GM18861 (cell line): Measurements from ENCODE around the gene RAPGEF4.

ENCODE experiments used
- ATAC-seq: cut with Tn5 transposase; IDR thresholded peaks from one replicate; pipeline ENCODE4 v1.9.1; 2021; ENCODE audit not compliant: unreplicated experiment

RAPGEF4 gene

DNA sequence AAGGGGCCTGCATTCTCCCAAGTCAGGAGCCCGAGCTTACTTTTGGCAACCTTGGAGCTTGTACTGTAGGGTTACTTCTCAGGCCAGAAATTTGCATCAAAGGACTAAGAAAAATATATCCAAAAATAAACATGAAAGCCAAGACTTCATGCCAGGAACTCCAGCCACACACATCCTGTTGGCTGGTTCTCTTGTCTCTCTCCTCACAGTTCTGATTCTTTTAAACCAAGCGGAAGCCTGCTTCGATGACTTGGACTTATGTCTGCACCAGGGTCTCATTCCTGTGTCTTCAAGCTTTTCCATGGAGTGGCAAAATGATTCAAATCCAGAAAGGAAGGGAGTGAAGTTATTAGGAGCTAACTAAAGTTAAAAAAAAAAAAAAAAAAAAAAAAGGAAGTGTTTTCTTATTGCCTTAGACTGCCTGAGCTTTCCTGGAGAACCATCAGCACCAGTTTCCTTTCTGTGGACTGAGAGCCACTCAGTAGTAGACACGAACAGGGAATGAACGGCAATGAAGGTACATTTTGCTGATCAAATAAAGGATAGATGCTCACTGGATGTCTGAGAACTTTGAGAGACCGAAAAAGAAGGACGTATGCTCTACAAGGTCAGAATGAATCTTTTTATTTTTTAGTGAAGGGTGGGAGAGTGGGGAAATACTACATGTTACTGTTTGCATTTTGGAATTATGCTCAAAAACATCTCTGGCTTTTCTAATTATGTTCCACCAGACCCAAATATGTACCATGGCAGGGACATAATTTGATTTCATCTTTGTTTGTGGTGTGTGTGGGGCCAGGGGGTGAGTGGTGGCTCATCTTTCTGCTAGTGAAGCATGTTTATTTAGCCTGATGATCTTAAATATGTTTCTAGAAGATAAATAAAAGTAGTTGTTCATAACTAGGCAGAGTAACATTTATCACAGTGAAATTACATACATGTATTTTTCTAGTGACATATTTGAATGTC lies 86.0 kb downstream of the RAPGEF4 start:
- no peak for ATAC-seq

DNA sequence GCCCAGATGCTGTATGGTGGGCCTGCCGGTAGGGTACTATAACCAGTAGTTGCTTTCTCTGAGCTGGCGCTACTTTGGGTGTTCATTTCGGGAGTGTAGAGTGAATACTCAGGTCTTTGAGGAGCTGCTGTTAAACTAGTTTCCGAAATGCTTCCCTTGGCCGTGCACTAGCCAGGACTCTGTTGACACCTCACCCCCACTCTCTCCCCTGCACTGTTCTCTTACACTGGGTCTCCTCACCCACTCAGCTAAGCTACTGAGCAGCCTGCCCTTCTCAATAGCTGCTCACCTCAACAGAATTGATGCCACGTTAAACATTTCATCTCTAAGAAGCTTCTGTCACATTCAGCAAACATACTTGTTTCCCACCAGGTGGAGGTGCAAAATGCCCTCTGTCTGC lies 86.9 kb downstream of the RAPGEF4 start:
- ATAC-seq, result no peak

DNA sequence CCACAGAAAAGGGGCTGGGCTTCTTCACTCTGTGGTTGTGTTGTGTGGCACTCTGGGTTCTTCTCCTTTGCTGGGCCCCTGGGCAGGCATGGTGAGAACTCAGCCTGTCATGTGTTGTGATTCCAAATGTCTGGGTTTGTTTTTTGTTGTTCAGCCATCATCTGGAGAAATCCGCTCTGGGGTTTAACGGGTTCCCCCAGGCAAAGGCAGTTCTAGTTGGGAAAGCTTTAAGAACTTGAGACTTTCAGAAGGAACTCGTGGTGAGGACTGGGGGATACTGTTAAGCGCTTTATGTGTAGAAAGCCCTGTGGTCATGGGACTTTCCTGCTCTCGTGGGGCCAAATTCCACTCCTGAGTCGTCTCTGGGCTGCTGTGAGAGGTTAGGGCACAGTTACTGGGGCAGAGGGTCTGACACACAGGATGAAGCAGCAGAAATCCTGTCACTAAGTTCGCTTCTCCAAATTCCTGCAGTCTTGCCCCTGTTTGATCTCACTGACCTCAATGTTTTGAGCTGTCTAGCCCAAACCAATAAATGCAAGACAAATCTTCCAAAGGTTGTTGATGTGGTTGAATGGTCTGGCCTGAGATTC lies 87.7 kb downstream of the RAPGEF4 start:
- no peak for ATAC-seq

DNA sequence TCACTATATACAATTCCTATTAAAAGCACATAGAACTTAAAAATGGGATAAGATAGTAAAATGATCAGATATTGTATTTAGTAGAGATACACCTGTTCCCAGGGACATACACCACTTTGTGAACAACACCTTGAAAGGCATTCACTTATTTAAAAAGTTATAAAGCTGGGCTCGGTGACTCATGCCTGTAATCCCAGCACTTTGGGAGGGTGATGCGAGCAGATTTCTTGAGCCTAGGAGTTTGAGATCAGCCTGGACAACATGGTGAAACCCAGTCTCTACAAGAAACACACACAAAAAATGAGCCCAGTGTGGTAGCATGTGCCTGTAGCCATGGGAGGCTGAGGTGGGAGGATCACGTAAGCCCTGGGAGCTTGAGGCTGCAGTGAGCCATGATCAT lies 90.9 kb downstream of the RAPGEF4 start:
- ATAC-seq, result no peak

DNA sequence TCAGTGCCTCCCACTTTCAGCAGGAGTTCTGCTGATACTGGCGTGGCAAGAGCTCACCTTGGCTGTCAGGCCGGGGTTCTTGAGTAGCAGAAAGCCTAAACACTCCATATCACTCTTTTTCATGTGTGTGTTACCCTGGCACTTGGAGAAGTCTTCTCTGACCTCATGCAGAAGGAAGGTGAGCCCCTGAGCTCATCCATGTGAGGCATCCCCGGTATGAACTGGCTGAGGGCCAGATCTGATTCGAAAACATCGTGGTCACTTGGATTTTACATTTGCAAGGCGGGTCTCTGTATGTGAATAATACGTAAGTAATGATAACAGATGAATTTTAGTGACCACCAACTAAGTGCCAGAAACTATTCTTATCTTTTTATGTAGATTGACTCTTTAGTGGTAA lies 93.6 kb downstream of the RAPGEF4 start:
- no peak for ATAC-seq

DNA sequence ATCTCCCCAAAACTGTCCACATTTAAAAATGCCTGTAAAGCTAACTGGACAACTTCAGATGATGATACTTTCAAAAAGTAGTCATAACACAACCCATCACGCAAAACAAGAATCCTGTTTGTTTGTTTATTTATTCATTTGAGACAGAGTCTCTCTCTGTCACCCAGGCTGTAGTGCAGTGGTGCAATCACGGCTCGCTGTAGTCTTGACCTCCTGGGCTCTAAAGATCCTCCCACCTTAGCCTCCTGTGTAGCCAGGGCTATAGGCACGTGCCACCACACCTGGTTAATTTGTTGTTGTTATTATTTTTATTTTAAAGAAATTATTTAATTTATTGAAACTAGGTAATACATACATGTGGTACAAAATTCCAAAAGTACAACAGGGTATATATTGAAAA lies 94.8 kb downstream of the RAPGEF4 start:
- no peak for ATAC-seq

DNA sequence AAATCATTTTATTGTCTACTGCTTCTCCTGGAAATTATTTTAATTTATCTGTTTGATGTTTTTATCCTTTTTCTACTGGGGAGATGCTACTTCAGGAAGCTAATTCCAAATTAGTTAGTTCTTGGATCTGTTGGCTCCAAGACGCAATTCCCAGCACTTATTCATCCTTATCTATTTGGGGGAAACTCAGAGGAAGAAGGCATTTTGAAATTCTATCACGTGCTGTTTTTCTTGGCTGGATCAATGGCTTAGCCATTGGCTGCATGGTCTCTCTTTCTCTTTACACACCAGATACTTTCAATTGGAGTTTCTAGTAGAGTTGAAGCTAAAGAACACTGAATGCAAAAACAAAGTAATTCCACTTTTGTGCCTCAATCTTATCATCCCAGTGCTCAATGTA lies 98.3 kb downstream of the RAPGEF4 start:
- no peak for ATAC-seq

DNA sequence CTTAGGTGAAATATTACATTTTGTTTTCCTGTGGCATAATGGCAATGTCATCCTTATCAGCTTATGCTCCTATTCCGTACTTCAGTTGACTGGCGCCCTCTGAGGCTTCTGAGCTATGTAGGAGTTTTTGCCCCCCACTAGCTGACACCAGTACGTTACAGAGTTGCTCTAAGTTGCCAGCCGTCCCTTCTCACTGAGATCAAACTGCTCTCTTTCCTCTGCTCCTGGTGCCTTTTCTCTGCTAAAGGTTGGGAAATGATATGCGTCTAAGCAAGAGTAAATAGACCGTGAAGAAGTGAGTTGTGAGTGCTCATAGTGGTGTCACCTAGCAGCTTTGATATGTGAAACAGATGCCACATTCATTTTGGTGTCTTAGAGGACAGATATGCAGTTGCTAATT lies 99.2 kb downstream of the RAPGEF4 start:
- no peak for ATAC-seq

DNA sequence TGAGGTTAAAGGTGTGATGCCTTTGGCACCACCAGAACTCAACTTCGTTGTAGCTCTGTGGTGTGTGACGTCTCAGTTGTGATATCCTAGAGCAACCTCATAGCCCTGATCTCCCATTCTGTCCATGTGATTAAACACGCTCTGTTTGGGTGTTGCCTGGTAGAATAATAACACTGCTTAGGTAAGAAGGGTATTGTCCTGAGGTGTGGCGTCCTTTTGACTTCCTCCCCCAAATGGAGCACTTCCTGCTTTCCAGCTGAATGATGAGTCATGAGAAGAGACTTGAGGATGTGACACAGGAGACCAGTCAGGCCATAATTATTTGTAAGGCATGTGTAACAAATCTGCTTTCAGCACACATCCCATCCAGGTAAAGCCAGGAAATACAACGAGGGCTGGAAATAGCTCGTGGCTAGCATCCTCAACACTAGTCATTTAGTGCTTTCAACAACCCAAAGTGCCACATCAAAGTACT lies 100.7 kb downstream of the RAPGEF4 start:
- no peak for ATAC-seq

DNA sequence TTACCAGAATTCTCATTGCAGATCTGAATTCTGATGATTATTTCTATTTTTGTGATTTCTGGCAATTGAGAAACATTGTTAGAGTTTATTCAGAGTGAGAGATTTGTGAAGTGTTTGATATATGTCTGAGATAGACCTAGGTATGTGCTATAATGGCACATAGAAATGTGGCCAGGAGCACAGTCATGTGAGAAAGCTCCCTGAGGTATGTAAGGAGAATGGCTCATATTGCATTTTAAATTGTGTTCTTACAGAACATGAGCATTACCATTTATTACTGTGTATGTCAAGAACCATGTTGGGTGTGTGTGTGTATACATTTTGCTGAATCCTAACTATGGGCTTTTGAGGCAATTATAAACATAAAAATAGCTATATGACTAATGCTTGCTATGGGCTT lies 101.2 kb downstream of the RAPGEF4 start:
- no peak for ATAC-seq

DNA sequence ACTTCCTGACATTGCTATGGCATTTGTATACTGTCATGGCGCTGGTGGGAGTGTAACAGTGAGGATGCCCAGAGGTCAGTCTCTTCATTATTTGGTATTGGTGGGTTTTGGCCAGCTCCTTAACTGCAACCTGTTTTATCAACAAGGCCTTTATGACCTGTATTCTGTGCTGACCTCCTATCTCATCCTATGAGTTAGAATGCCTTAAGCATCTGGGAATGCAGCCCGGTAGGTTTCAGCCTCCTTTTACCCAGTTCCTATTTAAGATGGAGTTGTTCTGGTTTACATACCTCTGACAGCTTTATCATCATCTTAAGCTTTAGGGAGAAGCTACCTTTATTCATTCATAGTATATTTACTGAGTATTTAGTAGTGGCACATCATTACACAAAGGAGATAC lies 103.8 kb downstream of the RAPGEF4 start:
- no peak for ATAC-seq

DNA sequence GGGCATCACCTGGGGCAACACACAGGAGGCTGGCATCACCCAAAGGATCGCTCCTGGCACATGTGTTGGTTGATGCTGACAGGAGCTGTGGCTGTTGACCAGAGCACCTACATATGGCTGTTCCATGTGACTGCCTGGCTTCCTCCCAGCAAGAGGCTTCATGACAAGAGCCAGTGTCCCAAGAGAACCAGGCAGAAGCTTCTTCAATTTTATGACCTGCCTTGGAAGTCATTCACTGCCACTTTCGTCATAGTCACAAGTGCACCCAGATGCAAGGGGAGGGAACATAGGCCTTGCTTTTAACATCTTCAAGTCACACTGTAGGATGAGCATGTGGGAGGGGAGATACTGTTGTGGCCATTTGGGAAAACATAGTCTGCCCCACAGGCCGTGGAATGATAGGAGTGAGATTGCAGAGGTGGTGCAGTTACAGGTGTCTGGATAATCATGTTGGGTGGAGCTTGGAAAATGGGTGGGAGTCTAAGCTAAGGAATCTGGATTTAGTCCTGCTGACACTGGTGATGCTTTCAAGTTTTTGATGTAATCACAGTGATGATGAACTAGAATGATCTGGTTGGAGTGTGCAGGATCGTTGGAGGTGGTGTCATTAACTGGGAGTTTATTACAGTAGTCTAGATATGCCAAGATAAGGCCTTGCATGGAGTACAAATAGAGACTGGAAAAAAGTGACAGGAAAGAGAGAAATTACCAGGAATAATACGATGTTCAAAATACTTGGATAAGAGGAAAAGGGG lies 107.0 kb downstream of the RAPGEF4 start:
- ATAC-seq, result no peak

DNA sequence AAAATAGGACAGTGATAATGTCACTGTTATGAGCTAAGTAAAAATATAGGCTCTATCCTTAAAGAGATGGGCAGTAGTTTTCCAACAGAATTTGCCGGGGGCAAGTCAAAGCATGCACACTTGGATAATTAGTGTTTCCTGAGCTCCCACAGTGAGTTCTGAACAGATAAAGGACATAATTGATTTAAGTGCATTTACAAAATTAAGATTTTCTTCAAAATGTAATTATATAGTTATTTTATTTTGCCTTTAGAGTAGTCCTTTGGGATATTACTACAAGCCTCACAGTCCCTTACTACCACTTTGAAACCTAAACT lies 107.6 kb downstream of the RAPGEF4 start:
- no peak for ATAC-seq

DNA sequence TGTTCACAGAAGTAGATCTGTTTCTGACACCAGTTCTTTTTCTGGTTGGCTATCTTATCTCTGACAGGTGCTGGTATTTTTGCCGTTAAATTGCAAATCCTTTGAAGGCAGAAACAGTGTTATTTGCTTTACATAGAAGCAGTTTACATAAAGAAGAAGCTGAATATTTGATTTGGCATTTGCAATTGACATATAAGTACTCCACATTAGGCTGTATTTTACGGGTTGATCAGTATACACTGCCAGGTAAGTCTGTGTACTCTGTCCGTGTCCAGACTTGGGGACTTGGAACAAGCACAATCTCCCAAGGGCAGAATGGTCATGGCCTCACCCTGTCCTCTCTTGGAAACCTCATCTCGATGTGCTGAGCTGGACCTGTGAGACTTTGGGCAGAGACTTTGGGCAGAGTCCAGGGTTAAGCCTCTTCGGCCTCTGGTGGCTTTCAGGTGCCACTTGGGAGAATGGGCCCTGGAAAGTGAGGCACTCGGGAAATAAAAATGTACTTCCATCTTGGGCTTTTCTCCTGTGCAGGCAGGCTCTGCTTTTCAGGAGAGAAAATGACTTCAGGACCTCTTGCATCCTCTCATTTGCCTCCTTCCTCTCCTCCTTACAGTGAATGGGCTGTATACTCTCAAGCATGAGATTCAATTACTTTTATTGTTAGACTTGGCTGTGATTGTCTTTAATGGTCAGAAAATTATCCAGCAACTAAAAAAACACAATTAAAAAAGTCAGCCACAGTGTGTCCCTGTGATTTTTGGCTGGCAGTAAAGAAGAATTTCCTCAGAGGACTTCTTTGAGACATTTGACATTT lies 108.5 kb downstream of the RAPGEF4 start:
- no peak for ATAC-seq

DNA sequence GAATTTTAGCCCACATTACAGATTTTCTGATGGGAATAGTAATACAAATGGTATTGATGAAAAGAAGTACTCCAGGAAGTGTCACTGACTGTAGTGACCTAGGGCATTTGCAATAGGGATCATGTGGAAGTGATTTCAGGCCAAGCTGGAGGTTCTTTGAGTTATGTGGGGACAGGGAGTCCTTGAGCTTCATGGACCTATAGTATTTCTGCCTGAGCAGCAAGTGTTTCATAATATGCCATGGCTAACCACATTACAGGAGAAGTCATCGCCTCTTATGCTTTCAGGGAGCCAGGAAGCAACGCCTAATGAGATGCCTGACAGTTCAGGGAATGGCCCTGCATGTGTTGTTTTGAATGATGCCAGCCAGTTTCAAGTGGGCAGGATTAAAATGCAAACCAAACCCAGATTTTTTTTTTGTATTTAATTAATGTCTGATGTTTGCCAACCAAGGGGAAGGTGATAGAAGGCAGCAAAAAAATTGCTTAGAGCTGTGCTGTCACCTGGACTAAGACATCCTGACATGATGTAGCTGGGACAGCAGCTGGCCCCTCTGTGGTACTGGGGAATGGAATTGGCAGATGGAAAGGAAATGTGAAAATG lies 109.5 kb downstream of the RAPGEF4 start:
- no peak for ATAC-seq

DNA sequence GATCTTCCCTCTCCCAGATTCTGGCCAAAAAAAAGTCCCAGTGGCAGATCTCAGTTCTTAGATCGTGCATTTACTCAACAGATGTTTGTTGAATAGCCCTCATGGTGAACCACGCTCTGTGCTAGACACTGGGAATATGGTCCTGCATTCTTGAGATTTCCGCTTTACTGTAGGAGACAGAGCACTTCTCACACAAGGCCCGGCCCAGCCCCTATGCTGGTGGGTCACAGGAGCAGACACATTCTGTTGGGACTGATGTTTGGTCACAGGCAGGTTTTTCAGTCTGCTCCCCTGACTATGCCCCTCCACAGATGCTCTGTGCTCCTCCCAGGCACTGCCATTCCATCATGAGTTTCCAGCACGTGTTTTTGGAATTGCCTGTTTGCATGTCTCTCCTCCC lies 110.9 kb downstream of the RAPGEF4 start:
- ATAC-seq, result no peak

DNA sequence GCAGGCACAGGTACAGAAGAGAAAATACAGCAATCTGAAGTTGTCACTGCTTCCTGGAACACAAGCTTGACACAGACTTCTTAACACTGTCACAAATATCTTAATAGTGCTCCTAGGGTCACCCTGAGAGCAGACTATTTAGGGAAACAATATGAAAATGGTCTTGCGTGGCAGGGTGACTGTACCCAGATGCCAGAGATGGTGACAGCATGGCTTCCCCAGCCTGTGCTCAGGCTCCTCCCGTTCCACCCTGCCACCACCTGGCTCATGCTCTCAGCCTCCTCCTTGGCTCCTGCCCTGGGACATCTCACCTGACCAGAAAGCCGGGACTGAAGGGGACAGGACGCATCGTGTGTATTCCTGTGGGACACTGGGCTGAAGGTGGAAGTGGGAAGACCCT lies 111.5 kb downstream of the RAPGEF4 start:
- no peak for ATAC-seq

DNA sequence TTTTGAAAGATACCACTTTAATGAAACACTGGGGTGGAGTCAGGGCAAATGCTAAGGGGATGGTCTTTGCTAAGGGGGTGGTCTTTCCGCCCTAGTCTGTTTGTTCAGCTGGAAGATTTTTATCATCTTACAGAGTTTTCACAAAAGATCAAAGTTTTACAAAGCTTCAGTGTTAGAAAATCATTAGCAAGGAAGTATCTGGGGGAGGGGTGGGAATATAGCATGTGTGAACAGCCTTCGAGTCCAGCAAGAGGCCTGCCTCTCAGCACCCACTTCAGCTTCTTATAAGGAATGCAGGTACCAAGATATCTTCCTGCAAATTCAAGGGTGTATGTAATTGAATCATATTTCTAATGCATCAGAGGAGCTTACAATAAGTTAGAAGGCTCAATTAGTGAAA lies 112.9 kb downstream of the RAPGEF4 start:
- no peak for ATAC-seq

DNA sequence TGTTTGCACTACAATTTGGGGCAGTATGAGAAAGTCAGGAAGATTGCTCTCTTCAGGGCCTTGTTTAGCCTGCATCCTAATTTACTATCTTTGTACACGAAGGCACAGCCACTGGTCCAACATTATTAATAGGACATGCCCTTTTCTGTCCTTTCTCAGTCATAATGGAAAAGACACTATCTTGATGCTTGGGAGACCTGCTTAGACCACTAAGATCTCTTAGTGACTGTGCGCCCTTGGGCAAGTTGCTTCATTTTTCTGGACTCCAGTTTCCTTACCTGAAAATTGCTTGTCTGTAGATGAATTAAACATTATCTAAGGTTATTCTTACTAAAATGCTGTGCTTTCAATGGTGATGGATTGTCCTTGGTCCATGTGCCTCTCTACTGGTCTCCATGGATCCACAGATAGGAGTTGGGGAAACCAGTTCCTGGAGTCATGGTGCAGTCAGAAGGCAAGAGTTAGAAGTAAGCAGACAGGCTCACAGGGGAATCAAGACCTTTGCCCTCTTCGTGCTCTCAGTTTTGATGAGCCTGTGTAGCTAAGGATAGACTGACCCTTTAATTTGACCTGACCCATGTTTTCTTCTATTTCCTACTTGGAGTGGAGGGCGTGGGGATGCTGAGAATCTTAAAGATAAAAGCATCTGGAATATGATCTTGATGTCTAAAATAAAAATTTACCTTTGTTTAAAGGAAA lies 114.0 kb downstream of the RAPGEF4 start:
- no peak for ATAC-seq

DNA sequence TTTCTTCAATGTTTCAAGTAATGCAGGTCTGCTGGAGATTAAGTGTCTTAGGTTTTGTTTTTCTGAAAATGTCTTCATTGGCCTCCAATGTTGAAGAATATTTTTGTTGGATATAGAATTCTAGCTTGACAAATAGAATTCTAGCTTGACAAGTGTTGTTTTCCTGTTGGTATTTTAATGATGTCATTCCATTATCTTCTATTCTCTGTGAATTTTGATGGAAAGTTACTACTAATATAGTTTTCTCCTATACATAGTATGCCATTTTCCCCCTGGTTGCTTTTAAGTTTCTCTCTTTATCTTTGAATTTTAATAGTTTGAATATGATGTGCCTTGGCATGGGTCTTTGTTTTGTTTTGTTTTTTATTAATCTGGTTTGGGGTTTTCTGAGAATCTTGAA lies 119.9 kb downstream of the RAPGEF4 start:
- ATAC-seq, result no peak
